Endodermal cell (in vitro differentiated cells): ENCODE results near the gene TBXAS1. TPM values are rescaled to one million over a fixed set of nuclear protein-coding genes. Genes with fewer than 3 reads are reported as not detected.
"Not testable (repeated sequence)": the region's sequence is repeated elsewhere in the genome, so short reads cannot be mapped to it uniquely, and the experiment has no call there.

ENCODE experiments used
- DNase-seq: peaks from one replicate; pipeline ENCODE4 v3.0.0-alpha.2; 2017
- H3K27ac ChIP-seq: 2 replicates; pipeline ENCODE4 v1.5.1; 2013; ENCODE audit warnings: mild to moderate bottlenecking, low read depth, low read length, moderate library complexity
- H3K27me3 ChIP-seq: 2 replicates; pipeline ENCODE4 v1.6.1; 2013; ENCODE audit warnings: mild to moderate bottlenecking, low read length, moderate library complexity; ENCODE audit not compliant: insufficient read depth, control insufficient read depth, poor library complexity, severe bottlenecking
- H3K36me3 ChIP-seq: 2 replicates; pipeline ENCODE4 v1.7.0; 2013; ENCODE audit warnings: mild to moderate bottlenecking, low read length, moderate library complexity; ENCODE audit not compliant: control insufficient read depth, insufficient read depth
- H3K4me1 ChIP-seq: one replicate; pipeline ENCODE4 v1.7.0; 2013; ENCODE audit warnings: low read length; ENCODE audit not compliant: control insufficient read depth, insufficient read depth
- H3K4me3 ChIP-seq: 2 replicates; pipeline ENCODE4 v1.5.1; 2013; ENCODE audit warnings: mild to moderate bottlenecking, low read length, moderate library complexity
- H3K9ac ChIP-seq: 2 replicates; pipeline ENCODE4 v1.6.1; 2013; ENCODE audit warnings: mild to moderate bottlenecking, low read length, moderate library complexity; ENCODE audit not compliant: poor library complexity, severe bottlenecking; ENCODE audit errors: extremely low read depth
- H3K9me3 ChIP-seq: 2 replicates; pipeline ENCODE4 v1.6.1; 2013; ENCODE audit warnings: mild to moderate bottlenecking, low read length, moderate library complexity; ENCODE audit not compliant: control insufficient read depth
- H3K27ac Mint-ChIP-seq: 2 replicates; pipeline ENCODE4 v1.8.0; 2020; ENCODE audit warnings: mixed read lengths
- H3K27me3 Mint-ChIP-seq: 2 replicates; pipeline ENCODE4 v1.8.0; 2021; ENCODE audit warnings: mild to moderate bottlenecking, mixed read lengths; ENCODE audit not compliant: insufficient read depth
- H3K36me3 Mint-ChIP-seq: 2 replicates; pipeline ENCODE4 v1.8.0; 2020; ENCODE audit warnings: low read depth, mixed read lengths
- H3K4me1 Mint-ChIP-seq: 2 replicates; pipeline ENCODE4 v1.8.0; 2020; ENCODE audit warnings: mixed read lengths
- H3K4me3 Mint-ChIP-seq: 2 replicates; pipeline ENCODE4 v1.8.0; 2020; ENCODE audit warnings: mild to moderate bottlenecking, moderate library complexity, mixed read lengths
- H3K9me3 Mint-ChIP-seq: 2 replicates; pipeline ENCODE4 v1.8.0; 2020; ENCODE audit warnings: mild to moderate bottlenecking, mixed read lengths
- CTCF ChIP-seq: fragments of 200-600 bp; sonication (generic); conservative IDR thresholded peaks from 2 replicates; pipeline ENCODE4 v1.5.0; 2021; ENCODE audit warnings: antibody characterized with exemption, mild to moderate bottlenecking
- WGBS, 2 experiments: methylation state at CpG; one replicate each; pipeline versions ENCODE4 v1.1.5 to v1.1.7; 2013; ENCODE audit warnings: missing lambda C conversion rate in 2 of 2, mixed read lengths in 1 of 2; ENCODE audit not compliant: insufficient coverage in 1 of 2, insufficient read length in 1 of 2; 5-methylcytosine and 5-hydroxymethylcytosine counted together
- total RNA-seq, 2 donors: library from RNA; stranded (reverse); fragmentation: NEBNext Ultra II Directional in 1 of 2; extraction: Animal tissue kit (Norgen Biotek cat#: 25700) in 1 of 2; gene quantifications; 2 replicates in 1 of 2; 3 replicates in 1 of 2; pipeline ENCODE4 v1.2.1, GENCODE V29; 2021

The TBXAS1 gene
- total RNA-seq, 2 donors from 2014 or later: 7.6 to 13.5 TPM

GRCh38 chr7:139842401-139843210 is 13.5 kb downstream of the TBXAS1 start:
- Histone ChIP-seq H3K27me3 (no peaks in the 10 kb centered on the region), H3K4me3 (no peak overlapping the region), H3K27ac (no peak overlapping the region), H3K36me3 (no peaks in the 10 kb centered on the region), H3K4me1 (peaks cover 9% of the 10 kb centered on the region), H3K9ac (no peak overlapping the region), H3K9me3 (peaks cover under 1% of the 10 kb centered on the region)
- H3K9me3 Mint-ChIP-seq: peaks cover 4% of the 10 kb centered on the region
- no peaks in the 10 kb centered on the region for H3K36me3 Mint-ChIP-seq
- H3K27ac Mint-ChIP-seq: no peak overlapping the region
- DNase-seq: no peak
- 91 to 98% methylated on average over 11 to 15 of the region's 15 CpGs for WGBS, 2 experiments
- peaks cover 54% of the 10 kb centered on the region for H3K4me1 Mint-ChIP-seq
- TF ChIP-seq CTCF: no peak
- no peaks in the 10 kb centered on the region for H3K27me3 Mint-ChIP-seq
- H3K4me3 Mint-ChIP-seq: no peak overlapping the region

GRCh38 chr7:139843211-139843537 is 14.1 kb downstream of the TBXAS1 start:
- H3K27ac ChIP-seq, H3K27me3 ChIP-seq, H3K9me3 ChIP-seq, H3K36me3 Mint-ChIP-seq, DNase-seq, H3K4me3 Mint-ChIP-seq, H3K4me1 ChIP-seq, H3K4me3 ChIP-seq, H3K36me3 ChIP-seq, H3K27ac Mint-ChIP-seq, H3K9ac ChIP-seq, H3K9me3 Mint-ChIP-seq, H3K27me3 Mint-ChIP-seq: not testable (repeated sequence)
- WGBS, 2 experiments: 87 to 100% methylated on average over 2 to 3 of the region's 4 CpGs
- peaks cover 54% of the 10 kb centered on the region for H3K4me1 Mint-ChIP-seq

- Mint-ChIP-seq H3K27ac (no peak overlapping the region), H3K4me3 (no peak overlapping the region), H3K4me1 (peaks cover 42% of the 10 kb centered on the region), H3K9me3 (peaks cover 14% of the 10 kb centered on the region), H3K36me3 (no peaks in the 10 kb centered on the region), H3K27me3 (no peaks in the 10 kb centered on the region)
- Histone ChIP-seq H3K27me3 (no peaks in the 10 kb centered on the region), H3K9ac (no peak overlapping the region), H3K9me3 (peaks cover 14% of the 10 kb centered on the region), H3K27ac (no peak overlapping the region), H3K4me1 (peaks cover 9% of the 10 kb centered on the region), H3K36me3 (no peaks in the 10 kb centered on the region), H3K4me3 (no peak overlapping the region)
- WGBS, 2 experiments: 87% methylated on average over 3 to 4 of the region's 4 CpGs
- DNase-seq: no peak
- TF ChIP-seq CTCF: no peak
Measured at GRCh38 chr7:139844779-139845442, 15.8 kb downstream of the TBXAS1 start.
